Esophagus (tissue), 2 donors: Measurements from ENCODE around the gene SCUBE1. TPM values are rescaled to one million over a fixed set of nuclear protein-coding genes. Genes with fewer than 3 reads are reported as not detected.

Experiments used
- H3K27ac ChIP-seq, 2 donors: one replicate each; pipeline ENCODE4 v1.5.1; 2013; ENCODE audit warnings: low read depth in 2 of 2, mild to moderate bottlenecking in 2 of 2, inconsistent platforms in 1 of 2, low read length in 1 of 2, moderate library complexity in 1 of 2
- H3K27me3 ChIP-seq, 2 donors: one replicate each; pipeline ENCODE4 v1.6.1; 2013; ENCODE audit warnings: low read length in 2 of 2, control low read depth in 1 of 2, mild to moderate bottlenecking in 1 of 2; ENCODE audit not compliant: insufficient read depth in 2 of 2, control insufficient read depth in 1 of 2
- H3K36me3 ChIP-seq, 2 donors: one replicate each; pipeline ENCODE4 v1.6.1; 2013; ENCODE audit warnings: low read length in 1 of 2; ENCODE audit not compliant: control insufficient read depth in 2 of 2, insufficient read depth in 2 of 2
- H3K4me1 ChIP-seq, 2 donors: one replicate each; pipeline ENCODE4 v1.6.1; 2013; ENCODE audit warnings: low read length in 1 of 2; ENCODE audit not compliant: control insufficient read depth in 2 of 2, insufficient read depth in 2 of 2
- H3K4me3 ChIP-seq, 2 donors: one replicate each; pipeline ENCODE4 v1.5.1; 2013; ENCODE audit warnings: low read length in 2 of 2, mild to moderate bottlenecking in 2 of 2, low read depth in 1 of 2, moderate library complexity in 1 of 2
- H3K9me3 ChIP-seq, 2 donors: one replicate each; pipeline ENCODE4 v1.6.1; 2013; ENCODE audit warnings: mild to moderate bottlenecking in 2 of 2, low read depth in 1 of 2, low read length in 1 of 2, moderate library complexity in 1 of 2; ENCODE audit not compliant: control insufficient read depth in 2 of 2, insufficient read depth in 1 of 2
- WGBS, 2 donors: extraction: QIAGEN DNeasy Blood & Tissue Kit; methylation state at CpG; one replicate each; pipeline ENCODE4 v1.1.7; 2013; 5-methylcytosine and 5-hydroxymethylcytosine counted together
- polyA plus RNA-seq, 2 donors: library from polyadenylated mRNA; stranded (reverse); fragments of 200-250 nt; gene quantifications; one replicate each; pipeline ENCODE4 v1.2.3, GENCODE V29; 2013
- donor health status: healthy with polysubstance abuse.
- donor health status: Bipolar disorder and iron deficiency.

The SCUBE1 gene
- polyA plus RNA-seq, 2 donors: 2.2 to 2.4 TPM

- Histone ChIP-seq H3K27ac (no peak overlapping the region), H3K27me3 (no peaks in the 10 kb centered on the region), H3K4me3 (no peak overlapping the region), H3K9me3 (no peaks in the 10 kb centered on the region), H3K4me1 (no peaks in the 10 kb centered on the region), H3K36me3 (no peaks in the 10 kb centered on the region)
- WGBS, 2 donors: 90 to 94% methylated on average over 9 of the region's 9 CpGs
Measured at GRCh38 chr22:43331698-43332097, 11.5 kb downstream of the SCUBE1 start.

- no peak overlapping the region for H3K27ac ChIP-seq
- H3K27me3 ChIP-seq: no peaks in the 10 kb centered on the region
- no peaks in the 10 kb centered on the region for H3K36me3 ChIP-seq
- H3K9me3 ChIP-seq: no peaks in the 10 kb centered on the region
- 52 to 57% methylated on average over 3 of the region's 3 CpGs for WGBS, 2 donors
- H3K4me1 ChIP-seq: no peaks in the 10 kb centered on the region
- no peak overlapping the region for H3K4me3 ChIP-seq
Measured at GRCh38 chr22:43331069-43331451, 12.1 kb downstream of the SCUBE1 start.

- Histone ChIP-seq H3K9me3 (no peaks in the 10 kb centered on the region), H3K36me3 (no peaks in the 10 kb centered on the region), H3K4me1 (no peaks in the 10 kb centered on the region), H3K27ac (no peak overlapping the region), H3K27me3 (no peaks in the 10 kb centered on the region), H3K4me3 (no peak overlapping the region)
- 77 to 79% methylated on average over 7 of the region's 7 CpGs for WGBS, 2 donors
Measured at GRCh38 chr22:43330178-43331068, 12.7 kb downstream of the SCUBE1 start.

GRCh38 chr22:43329061-43329460, 14.1 kb downstream of the SCUBE1 start:
- Histone ChIP-seq H3K27ac (no peak overlapping the region), H3K27me3 (no peaks in the 10 kb centered on the region), H3K36me3 (no peaks in the 10 kb centered on the region), H3K9me3 (no peaks in the 10 kb centered on the region), H3K4me1 (no peaks in the 10 kb centered on the region), H3K4me3 (no peak overlapping the region)
- WGBS, 2 donors: 83 to 95% methylated on average over 7 of the region's 7 CpGs

GRCh38 chr22:43327157-43327438, 16.1 kb downstream of the SCUBE1 start:
- Histone ChIP-seq H3K4me3 (no peak overlapping the region), H3K4me1 (no peaks in the 10 kb centered on the region), H3K9me3 (no peaks in the 10 kb centered on the region), H3K36me3 (no peaks in the 10 kb centered on the region), H3K27me3 (no peaks in the 10 kb centered on the region), H3K27ac (no peak overlapping the region)
- WGBS, 2 donors: 60 to 76% methylated on average over 2 of the region's 2 CpGs

- no peak overlapping the region for H3K27ac ChIP-seq
- 53 to 54% methylated on average over 17 of the region's 17 CpGs for WGBS, 2 donors
- no peaks in the 10 kb centered on the region for H3K4me1 ChIP-seq
- H3K36me3 ChIP-seq: no peaks in the 10 kb centered on the region
- no peaks in the 10 kb centered on the region for H3K9me3 ChIP-seq
- no peaks in the 10 kb centered on the region for H3K27me3 ChIP-seq
- H3K4me3 ChIP-seq: no peak overlapping the region
Measured at GRCh38 chr22:43326331-43327156, 16.6 kb downstream of the SCUBE1 start.

GRCh38 chr22:43325176-43325575, 18.0 kb downstream of the SCUBE1 start:
- WGBS, 2 donors: 86 to 90% methylated on average over 13 of the region's 13 CpGs

GRCh38 chr22:43320943-43321900, 21.9 kb downstream of the SCUBE1 start:
- 81% methylated on average over 21 of the region's 21 CpGs for WGBS, 2 donors
- no peak overlapping the region for H3K4me3 ChIP-seq

More at GRCh38 chr22:43325176-43325575, 18.0 kb downstream of the SCUBE1 start:
- no peak overlapping the region for H3K27ac ChIP-seq
- no peaks in the 10 kb centered on the region for H3K36me3 ChIP-seq
- no peaks in the 10 kb centered on the region for H3K4me1 ChIP-seq
- H3K9me3 ChIP-seq: no peaks in the 10 kb centered on the region
- H3K27me3 ChIP-seq: no peaks in the 10 kb centered on the region
- H3K4me3 ChIP-seq: no peak overlapping the region

More at GRCh38 chr22:43320943-43321900, 21.9 kb downstream of the SCUBE1 start:
- Histone ChIP-seq H3K27me3 (no peaks in the 10 kb centered on the region), H3K9me3 (no peaks in the 10 kb centered on the region), H3K36me3 (no peaks in the 10 kb centered on the region), H3K27ac (no peak overlapping the region), H3K4me1 (no peaks in the 10 kb centered on the region)
